GM13977 (cell line): ENCODE results near the gene PLXNA3.
A peak's percentile ranks its signal among the peaks of the same experiment; 100 is the strongest.

Source experiments
- DNase-seq: peaks from one replicate; pipeline ENCODE4 v3.0.0; 2012; ENCODE audit warnings: low spot score
- CTCF ChIP-seq: IDR thresholded peaks from 2 replicates; pipeline ENCODE4 v1.5.1; 2012; ENCODE audit warnings: mild to moderate bottlenecking, control low read depth; ENCODE audit not compliant: insufficient read depth; ENCODE audit errors: extremely low read depth, missing control alignments
- in situ Hi-C: fragments of 300-500 bp; cut with MboI; formaldehyde crosslinking; loops from one replicate; pipeline ENCODE4 v1.12.0; 2022; ENCODE audit warnings: low sequenced_read_pairs, low pct_unique_long_range_greater_than_20kb, mixed read lengths, inconsistent platforms; ENCODE audit not compliant: unreplicated experiment

PLXNA3 gene

GRCh38 chrX:154502098-154502497, 44.0 kb downstream of the PLXNA3 start:
- TF ChIP-seq CTCF: no peak
- in situ Hi-C loops: no loop called here
- DNase-seq: no peak

- DNase-seq: no peak
- in situ Hi-C loops: no loop called here
- no peak for TF ChIP-seq CTCF
These were observed 44.9 kb downstream of the PLXNA3 start for GRCh38 chrX:154502989-154503388.

GRCh38 chrX:154505734-154506133, 47.7 kb downstream of the PLXNA3 start:
- in situ Hi-C loops: no loop called here
- DNase-seq: peak; percentile 4
- no peak for TF ChIP-seq CTCF

- in situ Hi-C loops: no loop called here
- no peak for DNase-seq
- no peak for TF ChIP-seq CTCF
These were observed 48.6 kb downstream of the PLXNA3 start for GRCh38 chrX:154506483-154507332.

- in situ Hi-C loops: no loop called here
- no peak for TF ChIP-seq CTCF
- no peak for DNase-seq
These were observed 49.7 kb downstream of the PLXNA3 start for GRCh38 chrX:154507673-154508383.

GRCh38 chrX:154508384-154508745, 50.3 kb downstream of the PLXNA3 start:
- no peak for DNase-seq
- in situ Hi-C loops: no loop called here
- TF ChIP-seq CTCF: no peak
